ENCODE data around the gene KCNQ1.

Gene KCNQ1

DNA sequence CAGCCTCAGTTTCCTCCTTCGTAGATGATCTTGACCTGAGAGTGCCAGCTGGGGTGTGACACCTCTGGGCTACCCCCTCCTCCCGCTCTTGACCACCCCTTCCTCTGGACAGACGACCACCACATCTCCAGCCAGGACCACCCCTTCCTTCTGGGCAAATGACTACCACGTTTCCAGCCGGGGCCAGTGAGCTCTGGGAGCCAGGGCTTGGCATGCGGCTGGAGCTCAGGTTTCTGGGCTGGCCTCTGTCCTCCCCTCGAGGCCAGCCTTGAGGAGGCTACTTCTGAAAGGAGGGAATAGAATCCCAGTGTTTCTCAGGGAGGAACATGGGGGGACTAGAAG lies 134.1 kb downstream of the KCNQ1 start:
- Histone ChIP-seq H3K4me2 (ENCODE audit: low read depth, low read length, poor library complexity, severe bottlenecking) (no peak overlapping the region), H3K27me3 (ENCODE audit: low read length) (no peaks in the 10 kb centered on the region), H3K9me2 (replicated peaks; ENCODE audit: insufficient read depth, low read length) (no peaks in the 10 kb centered on the region), H3K9me3 (ENCODE audit: insufficient read depth, low read length) (no peaks in the 10 kb centered on the region), H3K79me2 (ENCODE audit: insufficient read depth, low read length) (no peaks in the 10 kb centered on the region), H3K36me3 (ENCODE audit: low read length) (no peaks in the 10 kb centered on the region), H3K27ac (ENCODE audit: low read depth, low read length) (no peak overlapping the region), H4K20me1 (ENCODE audit: low read depth, low read length) (no peaks in the 10 kb centered on the region), H3K9ac (ENCODE audit: low read length) (no peak overlapping the region), H2AFZ (ENCODE audit: low read depth, low read length, severe bottlenecking) (no peak overlapping the region), H3K4me3 (ENCODE audit: insufficient read depth, low read length, poor library complexity, severe bottlenecking) (no peak overlapping the region), H3F3A (ENCODE audit: insufficient read depth) (no peaks in the 10 kb centered on the region)
- TF ChIP-seq, protein P1, sequence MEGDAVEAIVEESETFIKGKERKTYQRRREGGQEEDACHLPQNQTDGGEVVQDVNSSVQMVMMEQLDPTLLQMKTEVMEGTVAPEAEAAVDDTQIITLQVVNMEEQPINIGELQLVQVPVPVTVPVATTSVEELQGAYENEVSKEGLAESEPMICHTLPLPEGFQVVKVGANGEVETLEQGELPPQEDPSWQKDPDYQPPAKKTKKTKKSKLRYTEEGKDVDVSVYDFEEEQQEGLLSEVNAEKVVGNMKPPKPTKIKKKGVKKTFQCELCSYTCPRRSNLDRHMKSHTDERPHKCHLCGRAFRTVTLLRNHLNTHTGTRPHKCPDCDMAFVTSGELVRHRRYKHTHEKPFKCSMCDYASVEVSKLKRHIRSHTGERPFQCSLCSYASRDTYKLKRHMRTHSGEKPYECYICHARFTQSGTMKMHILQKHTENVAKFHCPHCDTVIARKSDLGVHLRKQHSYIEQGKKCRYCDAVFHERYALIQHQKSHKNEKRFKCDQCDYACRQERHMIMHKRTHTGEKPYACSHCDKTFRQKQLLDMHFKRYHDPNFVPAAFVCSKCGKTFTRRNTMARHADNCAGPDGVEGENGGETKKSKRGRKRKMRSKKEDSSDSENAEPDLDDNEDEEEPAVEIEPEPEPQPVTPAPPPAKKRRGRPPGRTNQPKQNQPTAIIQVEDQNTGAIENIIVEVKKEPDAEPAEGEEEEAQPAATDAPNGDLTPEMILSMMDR (IDR thresholded peaks at IDR 0.05; ENCODE audit: insufficient read depth, low read length, poor library complexity, severe bottlenecking) = no peak
- no peak for TF ChIP-seq EZH2phosphoT487 (conservative IDR thresholded peaks at IDR 0.05; ENCODE audit: low read length)

DNA sequence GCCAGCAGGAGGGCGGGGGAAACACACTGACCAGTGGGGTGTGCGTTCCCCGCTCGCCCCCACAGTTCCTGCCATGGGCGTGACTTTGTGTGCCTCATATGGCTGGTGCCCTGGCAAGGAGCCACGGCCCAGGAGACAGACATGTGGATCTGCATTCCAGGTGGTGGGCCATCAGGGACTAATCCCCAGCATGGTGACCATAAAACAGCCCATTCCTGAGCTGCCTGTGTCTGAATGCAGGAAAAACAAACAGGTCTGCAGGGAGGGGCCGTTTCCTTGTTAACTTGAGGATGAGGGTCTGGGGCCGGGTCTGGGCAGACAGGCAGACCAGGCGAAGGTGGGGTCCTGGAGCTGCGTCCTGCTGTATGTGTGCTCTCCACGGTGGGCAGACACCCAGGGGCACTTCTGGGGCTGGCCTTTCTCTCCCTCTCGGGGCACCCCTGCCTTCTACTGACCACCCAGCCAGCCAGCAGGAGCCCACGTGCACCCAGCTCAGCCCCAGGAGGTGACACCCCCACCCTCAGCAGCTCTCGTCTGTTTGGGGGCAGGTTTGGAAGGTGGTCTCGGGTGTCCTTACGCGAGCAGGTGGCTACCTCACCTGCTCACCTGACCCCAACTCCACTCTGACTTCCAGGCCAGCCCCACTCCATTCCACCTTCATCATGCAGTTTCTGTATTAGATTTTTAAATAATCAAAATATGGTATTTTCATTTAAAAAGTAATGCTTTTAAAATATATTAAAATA lies 134.7 kb downstream of the KCNQ1 start:
- H3K9me2 ChIP-seq (replicated peaks; ENCODE audit: insufficient read depth, low read length) = no peaks in the 10 kb centered on the region
- H3F3A ChIP-seq (ENCODE audit: insufficient read depth) = no peaks in the 10 kb centered on the region
- no peaks in the 10 kb centered on the region for H3K9me3 ChIP-seq (ENCODE audit: insufficient read depth, low read length)
- no peak for TF ChIP-seq EZH2phosphoT487 (conservative IDR thresholded peaks at IDR 0.05; ENCODE audit: low read length)
- TF ChIP-seq, protein P1 (IDR thresholded peaks at IDR 0.05; ENCODE audit: insufficient read depth, low read length, poor library complexity, severe bottlenecking) = no peak
- H4K20me1 ChIP-seq (ENCODE audit: low read depth, low read length) = no peaks in the 10 kb centered on the region
- H3K36me3 ChIP-seq (ENCODE audit: low read length) = no peaks in the 10 kb centered on the region
- H3K27me3 ChIP-seq (ENCODE audit: low read length) = no peaks in the 10 kb centered on the region
- no peak overlapping the region for H3K4me3 ChIP-seq (ENCODE audit: insufficient read depth, low read length, poor library complexity, severe bottlenecking)
- no peak overlapping the region for H3K9ac ChIP-seq (ENCODE audit: low read length)
- H3K79me2 ChIP-seq (ENCODE audit: insufficient read depth, low read length) = no peaks in the 10 kb centered on the region
- H3K4me2 ChIP-seq (ENCODE audit: low read depth, low read length, poor library complexity, severe bottlenecking) = no peak overlapping the region
- H3K27ac ChIP-seq (ENCODE audit: low read depth, low read length) = no peak overlapping the region
- no peak overlapping the region for H2AFZ ChIP-seq (ENCODE audit: low read depth, low read length, severe bottlenecking)

DNA sequence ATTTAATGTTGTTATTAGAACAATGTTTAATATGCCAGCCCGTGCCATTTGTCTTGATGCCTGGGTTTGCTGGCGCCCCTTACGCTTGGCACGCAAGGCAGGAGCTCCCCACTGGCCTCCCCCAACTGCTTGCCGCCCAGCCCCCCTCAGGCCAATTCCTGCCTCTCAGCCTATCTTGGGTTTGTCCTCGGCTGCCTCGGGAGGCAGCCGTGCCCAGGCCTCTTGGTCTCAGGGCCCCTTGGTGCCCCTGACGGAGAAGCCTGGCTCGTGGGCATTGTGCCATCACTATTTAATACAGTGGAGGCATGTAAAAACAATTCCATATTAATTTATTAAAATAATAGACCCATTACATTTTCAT lies 135.2 kb downstream of the KCNQ1 start:
- no peaks in the 10 kb centered on the region for H3K27me3 ChIP-seq (ENCODE audit: low read length)
- H3K9me2 ChIP-seq (replicated peaks; ENCODE audit: insufficient read depth, low read length) = no peaks in the 10 kb centered on the region
- no peak overlapping the region for H3K4me3 ChIP-seq (ENCODE audit: insufficient read depth, low read length, poor library complexity, severe bottlenecking)
- H3K79me2 ChIP-seq (ENCODE audit: insufficient read depth, low read length) = no peaks in the 10 kb centered on the region
- H3K4me2 ChIP-seq (ENCODE audit: low read depth, low read length, poor library complexity, severe bottlenecking) = no peak overlapping the region
- H3F3A ChIP-seq (ENCODE audit: insufficient read depth) = no peaks in the 10 kb centered on the region
- no peaks in the 10 kb centered on the region for H3K36me3 ChIP-seq (ENCODE audit: low read length)
- H2AFZ ChIP-seq (ENCODE audit: low read depth, low read length, severe bottlenecking) = no peak overlapping the region
- no peak overlapping the region for H3K27ac ChIP-seq (ENCODE audit: low read depth, low read length)
- H3K9ac ChIP-seq (ENCODE audit: low read length) = no peak overlapping the region
- H4K20me1 ChIP-seq (ENCODE audit: low read depth, low read length) = no peaks in the 10 kb centered on the region
- TF ChIP-seq, protein P1 (IDR thresholded peaks at IDR 0.05; ENCODE audit: insufficient read depth, low read length, poor library complexity, severe bottlenecking) = no peak
- TF ChIP-seq EZH2phosphoT487 (conservative IDR thresholded peaks at IDR 0.05; ENCODE audit: low read length) = no peak
- no peaks in the 10 kb centered on the region for H3K9me3 ChIP-seq (ENCODE audit: insufficient read depth, low read length)
